ENCODE data around the gene SPCS3.

GRCh38 chr4:176342384-176342783, 22.6 kb downstream of the SPCS3 start:
- TF ChIP-seq CTCF (IDR thresholded peaks at IDR 0.05): no peak
- TF ChIP-seq EZH2 (IDR thresholded peaks at IDR 0.05): no peak
- no peak for TF ChIP-seq EZH2phosphoT487 (IDR thresholded peaks at IDR 0.05)
